Body of pancreas (tissue), 4 donors: ENCODE results near the gene HSD17B4.

Experiments used
- CTCF ChIP-seq, 7 experiments: fragments of 450-650 bp in 4 of 7; fragments of 200-600 bp in 3 of 7; sonication (generic) in 3 of 7; IDR thresholded peaks; one replicate each; pipeline ENCODE4 v1.5.1; 2016 to 2019; ENCODE audit warnings: antibody characterized with exemption in 7 of 7
- POLR2A ChIP-seq, 3 donors: fragments of 450-650 bp; IDR thresholded peaks; one replicate each; pipeline ENCODE4 v1.6.1; 2016; ENCODE audit warnings: antibody characterized with exemption in 3 of 3, mild to moderate bottlenecking in 2 of 3

- TF ChIP-seq POLR2A (IDR thresholded peaks at IDR 0.05) (no peak), CTCF (IDR thresholded peaks at IDR 0.05) (no peak)
Observed at GRCh38 chr5:119418606-119419100, 33.6 kb upstream of the HSD17B4 start.
